GM19023 (cell line): ENCODE results near the gene PPP1R7.

Source experiments
- ATAC-seq: cut with Tn5 transposase; IDR thresholded peaks from one replicate; pipeline ENCODE4 v1.9.1; 2021; ENCODE audit warnings: mild to moderate bottlenecking, moderate library complexity; ENCODE audit not compliant: unreplicated experiment

The PPP1R7 gene

GRCh38 chr2:241207641-241208040 lies 57.4 kb downstream of the PPP1R7 start:
- no peak for ATAC-seq

GRCh38 chr2:241208058-241208457 lies 57.8 kb downstream of the PPP1R7 start:
- no peak for ATAC-seq

GRCh38 chr2:241209271-241209670 lies 59.0 kb downstream of the PPP1R7 start:
- ATAC-seq: no peak

GRCh38 chr2:241211276-241211675 lies 61.0 kb downstream of the PPP1R7 start:
- ATAC-seq: no peak

- ATAC-seq: no peak
These were observed 62.8 kb downstream of the PPP1R7 start for GRCh38 chr2:241213041-241213440.

GRCh38 chr2:241213567-241213966 lies 63.3 kb downstream of the PPP1R7 start:
- no peak for ATAC-seq

- no peak for ATAC-seq
These were observed 63.9 kb downstream of the PPP1R7 start for GRCh38 chr2:241214209-241214608.

GRCh38 chr2:241214766-241215165 lies 64.5 kb downstream of the PPP1R7 start:
- ATAC-seq: no peak

GRCh38 chr2:241215421-241215820 lies 65.2 kb downstream of the PPP1R7 start:
- no peak for ATAC-seq

GRCh38 chr2:241216211-241216761 lies 66.0 kb downstream of the PPP1R7 start:
- no peak for ATAC-seq

GRCh38 chr2:241217320-241218031 lies 67.2 kb downstream of the PPP1R7 start:
- peak; percentile 63 for ATAC-seq

- ATAC-seq: no peak
These were observed 68.1 kb downstream of the PPP1R7 start for GRCh38 chr2:241218131-241219029.

GRCh38 chr2:241219030-241219382 lies 68.7 kb downstream of the PPP1R7 start:
- no peak for ATAC-seq

GRCh38 chr2:241219856-241220356 lies 69.6 kb downstream of the PPP1R7 start:
- no peak for ATAC-seq

GRCh38 chr2:241223211-241224017 lies 73.1 kb downstream of the PPP1R7 start:
- no peak for ATAC-seq

GRCh38 chr2:241224018-241224850 lies 74.0 kb downstream of the PPP1R7 start:
- no peak for ATAC-seq

- no peak for ATAC-seq
These were observed 74.7 kb downstream of the PPP1R7 start for GRCh38 chr2:241224851-241225438.

- no peak for ATAC-seq
These were observed 75.3 kb downstream of the PPP1R7 start for GRCh38 chr2:241225545-241225944.

- no peak for ATAC-seq
These were observed 75.7 kb downstream of the PPP1R7 start for GRCh38 chr2:241225983-241226382.
